ENCODE results near the gene ERMAP.
"Not testable (repeated sequence)": the region's sequence is repeated elsewhere in the genome, so short reads cannot be mapped to it uniquely, and the experiment has no call there.

The ERMAP gene

GRCh38 chr1:42807056-42807668, 9.8 kb upstream of the ERMAP start:
- DNase-seq (ENCODE audit: low spot score), result no peak

- not testable (repeated sequence) for DNase-seq (ENCODE audit: low spot score)
Measured at GRCh38 chr1:42814815-42815214, 2.1 kb upstream of the ERMAP start.

GRCh38 chr1:42815941-42816584, 859 bp upstream of the ERMAP start:
- DNase-seq (ENCODE audit: low spot score), result peak; percentile 1

- DNase-seq (ENCODE audit: low spot score), result no peak
Measured at GRCh38 chr1:42817440-42817767, 482 bp downstream of the ERMAP start.

GRCh38 chr1:42817976-42818375, 1.1 kb downstream of the ERMAP start:
- DNase-seq (ENCODE audit: low spot score), result no peak

GRCh38 chr1:42820813-42821212, 3.9 kb downstream of the ERMAP start:
- no peak for DNase-seq (ENCODE audit: low spot score)

GRCh38 chr1:42821690-42822089, 4.8 kb downstream of the ERMAP start:
- DNase-seq (ENCODE audit: low spot score), result no peak

GRCh38 chr1:42822800-42823392, 6.0 kb downstream of the ERMAP start:
- DNase-seq (ENCODE audit: low spot score), result no peak

GRCh38 chr1:42824481-42825035, 7.6 kb downstream of the ERMAP start:
- no peak for DNase-seq (ENCODE audit: low spot score)

- no peak for DNase-seq (ENCODE audit: low spot score)
Measured at GRCh38 chr1:42825036-42825851, 8.3 kb downstream of the ERMAP start.

- no peak for DNase-seq (ENCODE audit: low spot score)
Measured at GRCh38 chr1:42830631-42831030, 13.7 kb downstream of the ERMAP start.

GRCh38 chr1:42831273-42831672, 14.4 kb downstream of the ERMAP start:
- DNase-seq (ENCODE audit: low spot score), result no peak

- no peak for DNase-seq (ENCODE audit: low spot score)
Measured at GRCh38 chr1:42832641-42833240, 15.8 kb downstream of the ERMAP start.

- no peak for DNase-seq (ENCODE audit: low spot score)
Measured at GRCh38 chr1:42833981-42834380, 17.1 kb downstream of the ERMAP start.

- no peak for DNase-seq (ENCODE audit: low spot score)
Measured at GRCh38 chr1:42834803-42835202, 17.9 kb downstream of the ERMAP start.

- DNase-seq (ENCODE audit: low spot score), result no peak
Measured at GRCh38 chr1:42835422-42835821, 18.5 kb downstream of the ERMAP start.

- no peak for DNase-seq (ENCODE audit: low spot score)
Measured at GRCh38 chr1:42837709-42838108, 20.8 kb downstream of the ERMAP start.

GRCh38 chr1:42838482-42839190, 21.7 kb downstream of the ERMAP start:
- no peak for DNase-seq (ENCODE audit: low spot score)

GRCh38 chr1:42841010-42841409, 24.1 kb downstream of the ERMAP start:
- DNase-seq (ENCODE audit: low spot score), result no peak

GRCh38 chr1:42841440-42842147, 24.7 kb downstream of the ERMAP start:
- no peak for DNase-seq (ENCODE audit: low spot score)

- no peak for DNase-seq (ENCODE audit: low spot score)
Measured at GRCh38 chr1:42844592-42845140, 27.7 kb downstream of the ERMAP start.
